Putamen (tissue), 1 donor: ENCODE data around the gene ROBO3.

Experiments
- DNase-seq: peaks from one replicate; pipeline ENCODE4 v3.0.0-alpha.2; 2016; ENCODE audit warnings: low spot score

The ROBO3 gene

GRCh38 chr11:124876818-124877630 lies 11.8 kb downstream of the ROBO3 start:
- DNase-seq: no peak

DNA sequence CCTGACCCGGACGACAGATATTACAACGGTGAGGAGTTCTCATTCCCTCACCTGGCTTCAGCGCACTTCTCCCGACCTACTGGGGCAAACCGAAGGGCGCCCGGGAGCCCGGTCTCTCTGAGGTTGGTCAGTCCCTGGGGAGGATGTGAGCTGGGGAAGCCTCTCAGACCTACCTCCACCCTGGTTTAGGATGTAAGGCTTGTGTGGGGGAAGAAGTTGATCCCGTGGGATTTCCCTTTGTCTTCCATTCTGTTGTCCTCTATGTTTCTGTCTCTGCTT lies 12.3 kb downstream of the ROBO3 start:
- DNase-seq: no peak

DNA sequence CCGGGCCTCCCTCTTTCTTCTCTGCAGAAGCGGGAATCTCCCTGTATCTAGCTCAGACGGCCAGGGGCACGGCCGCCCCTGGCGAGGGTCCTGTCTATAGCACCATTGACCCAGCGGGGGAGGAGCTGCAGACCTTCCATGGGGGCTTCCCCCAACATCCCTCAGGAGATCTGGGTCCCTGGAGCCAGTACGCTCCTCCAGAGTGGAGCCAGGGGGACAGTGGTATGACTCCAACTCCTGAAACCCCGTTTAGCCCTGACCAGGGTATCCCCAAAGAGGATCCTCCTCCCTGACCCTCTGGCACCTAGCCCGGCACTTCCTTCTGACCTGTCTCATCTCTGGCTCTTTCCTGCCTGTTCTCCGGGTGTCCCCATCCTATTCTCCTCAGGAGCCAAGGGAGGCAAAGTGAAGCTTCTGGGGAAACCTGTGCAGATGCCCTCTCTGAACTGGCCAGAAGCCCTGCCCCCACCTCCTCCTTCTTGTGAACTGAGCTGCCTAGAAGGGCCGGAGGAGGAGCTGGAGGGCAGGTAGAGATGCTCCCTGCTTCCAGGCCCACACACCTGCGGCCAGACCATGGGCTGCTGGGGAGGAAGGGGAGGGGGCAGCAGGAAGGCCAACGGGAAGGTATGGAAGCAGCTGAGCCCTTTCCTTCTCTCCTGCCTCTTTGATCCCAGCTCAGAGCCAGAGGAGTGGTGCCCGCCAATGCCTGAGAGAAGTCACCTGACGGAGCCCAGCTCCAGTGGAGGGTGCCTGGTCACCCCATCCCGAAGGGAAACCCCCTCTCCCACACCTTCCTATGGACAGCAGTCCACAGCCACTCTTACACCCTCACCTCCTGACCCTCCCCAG lies 12.9 kb downstream of the ROBO3 start:
- DNase-seq: no peak

DNA sequence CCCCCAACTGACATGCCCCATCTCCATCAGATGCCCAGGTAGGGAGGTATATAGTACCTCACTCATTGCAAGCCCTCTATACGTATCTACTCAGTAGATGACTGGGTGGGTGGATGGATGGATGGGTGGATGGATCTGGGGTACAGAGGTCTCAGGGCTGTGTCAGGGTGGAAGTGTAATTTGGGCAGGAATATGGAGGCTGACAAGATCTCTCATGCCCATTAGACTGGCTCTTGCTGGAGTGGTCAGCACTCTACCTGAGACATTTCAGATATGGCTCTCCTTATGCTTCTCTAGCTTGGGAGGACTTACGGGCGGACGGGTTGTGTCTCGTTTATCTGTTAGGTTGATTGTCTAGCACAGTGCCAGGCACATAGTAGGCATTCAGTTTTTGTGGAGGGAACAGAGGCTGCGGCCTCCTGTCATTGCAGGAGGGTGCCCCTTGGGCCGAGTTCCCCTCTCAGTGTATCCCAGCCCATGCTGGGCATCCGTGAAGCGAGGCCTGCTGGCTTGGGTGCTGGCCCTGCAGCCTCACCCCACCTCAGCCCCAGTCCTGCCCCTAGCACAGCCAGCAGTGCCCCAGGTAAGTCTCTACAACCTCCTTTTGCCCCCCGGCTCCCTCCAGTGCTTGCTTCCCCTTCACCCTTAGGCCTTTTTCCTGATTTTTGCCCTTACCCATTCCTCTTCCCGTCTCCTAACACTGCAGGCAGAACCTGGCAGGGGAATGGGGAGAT lies 13.7 kb downstream of the ROBO3 start:
- DNase-seq: no peak

GRCh38 chr11:124879493-124880289 lies 14.5 kb downstream of the ROBO3 start:
- DNase-seq: no peak

- no peak for DNase-seq
These were observed 15.0 kb downstream of the ROBO3 start for GRCh38 chr11:124880290-124880611.

- no peak for DNase-seq
These were observed 15.7 kb downstream of the ROBO3 start for GRCh38 chr11:124880958-124881357.

- no peak for DNase-seq
These were observed 17.3 kb downstream of the ROBO3 start for GRCh38 chr11:124882339-124883071.

DNA sequence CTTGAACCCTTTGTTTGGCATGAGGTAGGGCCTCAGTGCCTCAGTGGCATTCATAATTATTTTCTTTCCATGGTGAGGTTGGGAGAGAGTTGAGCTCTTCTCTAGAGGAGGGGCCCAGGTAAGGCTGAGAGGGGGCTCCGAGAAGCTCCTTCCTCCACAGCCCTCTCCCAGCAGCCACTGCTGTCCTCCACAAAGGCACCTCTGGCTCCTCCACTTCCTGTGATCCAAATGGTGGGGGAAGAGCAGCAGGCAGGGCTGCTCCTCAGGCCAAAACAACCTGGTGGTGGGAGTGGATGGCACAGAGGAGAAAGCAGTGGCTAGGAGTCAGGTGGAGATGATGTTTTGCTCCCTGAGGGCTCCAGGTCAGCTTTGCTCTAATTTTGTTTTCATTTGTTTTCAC lies 19.1 kb downstream of the ROBO3 start:
- no peak for DNase-seq

GRCh38 chr11:124884869-124885479 lies 19.7 kb downstream of the ROBO3 start:
- no peak for DNase-seq

DNA sequence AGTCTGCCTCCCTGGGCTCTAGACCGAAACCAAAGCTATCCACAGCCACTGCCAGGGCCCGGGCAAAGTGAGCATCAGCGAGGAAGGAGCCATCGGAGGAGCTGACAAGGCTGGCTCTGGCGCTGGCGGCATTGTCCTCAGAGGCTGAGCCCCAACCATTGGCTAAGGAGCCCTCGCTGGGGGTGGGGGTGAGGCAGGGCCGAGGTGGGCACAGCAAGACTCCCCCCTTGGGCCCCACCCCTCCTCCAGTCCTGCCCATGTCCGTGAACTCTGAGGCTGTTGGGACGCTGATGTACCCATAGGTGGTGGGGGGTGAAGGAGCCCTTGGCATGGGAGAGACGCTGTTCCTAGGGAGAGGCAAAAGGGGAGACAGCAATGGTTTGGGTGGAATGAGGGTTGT lies 21.2 kb downstream of the ROBO3 start:
- no peak for DNase-seq

- DNase-seq: no peak
These were observed 21.9 kb downstream of the ROBO3 start for GRCh38 chr11:124886978-124887666.

DNA sequence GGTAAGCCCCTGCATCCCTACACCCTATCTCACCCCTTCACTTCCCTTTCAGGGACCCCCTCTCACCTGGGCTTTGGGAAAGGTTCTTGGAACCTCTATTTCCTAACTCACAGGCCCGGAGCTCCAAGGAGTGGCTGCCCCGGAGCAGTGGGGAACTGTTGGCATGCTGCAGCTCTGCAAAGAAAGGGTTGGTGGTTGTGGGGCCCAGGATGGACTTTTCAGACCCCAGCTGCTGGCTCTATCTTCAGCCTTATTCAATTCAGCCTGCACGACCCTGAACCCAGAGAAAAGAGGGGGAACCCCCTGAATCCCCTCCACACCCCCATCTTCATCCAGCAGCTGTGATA lies 22.4 kb downstream of the ROBO3 start:
- DNase-seq: no peak

GRCh38 chr11:124889191-124890091 lies 24.2 kb downstream of the ROBO3 start:
- no peak for DNase-seq

- no peak for DNase-seq
These were observed 24.9 kb downstream of the ROBO3 start for GRCh38 chr11:124890151-124890550.

DNA sequence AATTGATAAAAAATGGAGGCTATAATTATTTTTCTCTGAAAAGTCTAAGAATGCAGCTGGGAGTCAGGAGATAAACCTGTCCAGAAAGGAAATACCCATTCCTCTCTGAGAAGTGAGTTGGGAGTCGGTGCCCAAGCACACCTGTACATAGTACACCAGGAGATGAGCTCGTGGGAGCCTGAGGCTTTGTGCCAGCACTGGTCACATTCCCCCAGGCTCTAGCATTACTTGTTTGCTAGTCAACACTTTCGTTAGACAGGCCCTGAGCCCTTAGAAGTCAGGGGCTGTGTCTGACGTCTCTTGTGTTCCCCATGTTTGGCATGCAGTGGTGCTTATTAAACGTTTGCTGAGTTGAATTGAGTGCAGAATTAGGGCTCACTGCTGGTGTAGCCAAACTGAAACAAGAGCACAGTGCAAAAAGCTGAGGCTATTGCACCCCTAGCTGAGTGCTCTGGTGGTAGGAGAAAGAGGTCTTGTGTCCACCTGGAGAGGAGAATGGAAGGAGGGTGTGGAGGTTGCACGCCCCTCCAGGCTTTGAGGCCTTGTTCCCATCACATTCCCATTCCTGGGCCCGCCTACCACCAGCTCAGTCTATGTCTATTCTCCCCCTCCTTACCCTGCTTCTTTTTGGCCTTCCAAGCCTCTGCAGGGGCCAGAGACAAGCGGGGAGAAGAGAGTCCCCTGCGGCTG lies 25.6 kb downstream of the ROBO3 start:
- DNase-seq: no peak

DNA sequence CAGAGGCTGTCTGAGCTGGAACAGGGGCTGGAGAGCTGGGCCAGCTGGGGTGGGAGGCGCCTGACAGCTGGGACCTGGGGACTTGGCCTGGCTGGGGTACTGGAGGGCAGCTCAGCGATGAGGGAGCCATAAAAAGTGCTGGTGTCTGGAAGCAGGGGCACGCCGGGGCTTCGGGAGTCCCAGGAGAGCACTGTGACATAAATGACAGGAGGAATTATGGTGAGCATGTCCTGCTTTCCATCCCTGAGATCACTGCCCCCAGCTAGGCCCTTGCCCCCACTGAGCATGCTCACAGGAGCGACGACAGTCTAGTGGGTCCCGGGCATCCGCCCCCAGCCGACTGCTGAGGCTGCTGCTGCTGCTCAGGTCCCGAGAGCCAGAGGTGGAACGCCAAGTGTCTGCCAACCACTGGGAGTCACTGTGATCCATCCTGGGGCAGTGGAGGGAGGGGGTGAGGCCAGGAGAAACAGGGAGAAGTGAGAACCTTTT lies 26.2 kb downstream of the ROBO3 start:
- DNase-seq: no peak

GRCh38 chr11:124892146-124892545 lies 26.9 kb downstream of the ROBO3 start:
- DNase-seq: no peak
